GM12878 (cell line): ENCODE measurements around the gene CZIB. TPM values are rescaled to one million over a fixed set of nuclear protein-coding genes. Genes with fewer than 3 reads are reported as not detected.

Experiments
- ATAC-seq: fragments of 200-7000 bp; cut with Tn5 transposase; 3 replicates; pipeline ENCODE4 v1.9.1; 2020; ENCODE audit warnings: mild to moderate bottlenecking, moderate library complexity
- BruUV-seq: library from RNA; stranded (reverse); fragments of 400-500 nt; replicated peaks from 2 replicates; lab custom pipeline; 2021; lab: Mats Ljungman, UMichigan
- CTCF ChIA-PET: fragments of 300-600 bp; sonication (Branson Sonifier 250); formaldehyde crosslinking; extraction: SDS; loops from one replicate; lab custom pipeline; 2021; ENCODE audit warnings: inconsistent platforms; lab: Yijun Ruan, JAX
- POLR2A ChIA-PET: fragments of 350-600 bp; formaldehyde crosslinking; extraction: SDS; loops from one replicate; lab custom pipeline; 2021; ENCODE audit warnings: inconsistent platforms; lab: Charles Lee
- RAD21 ChIA-PET: fragments of 300-600 bp; sonication (Branson Sonifier 250); formaldehyde crosslinking; loops from one replicate; lab custom pipeline; 2023; ENCODE audit warnings: antibody characterized with exemption; ENCODE audit not compliant: unreplicated experiment; lab: Charles Lee
- SMC1A ChIA-PET: fragments of 300-600 bp; sonication (Branson Sonifier 250); formaldehyde crosslinking; loops from one replicate; lab custom pipeline; 2023; ENCODE audit not compliant: unreplicated experiment, uncharacterized antibody; lab: Charles Lee
- DNase-seq: peaks from one replicate; pipeline ENCODE4 v3.0.0-alpha.2; 2011; ENCODE audit warnings: low read depth, low spot score
- FAIRE-seq: peaks from 3 replicates; lab custom pipeline; 2011; peaks lifted over from hg19 to GRCh38; lab: Jason Lieb, UNC
- H2AFZ ChIP-seq: 2 replicates; pipeline ENCODE4 v1.6.0; 2011; ENCODE audit warnings: low read depth, low read length, control low read depth; ENCODE audit not compliant: control insufficient read depth
- H3K27ac ChIP-seq: 2 replicates; pipeline ENCODE4 v1.5.1; 2011; ENCODE audit warnings: control low read depth; ENCODE audit not compliant: control insufficient read depth, insufficient read depth
- H3K27me3 ChIP-seq, 2 experiments: replicated peaks in 1 of 2; 2 replicates each; pipeline versions ENCODE4 v1.6.0 to v1.6.1; 2011; ENCODE audit warnings: low read length in 1 of 2; ENCODE audit not compliant: control insufficient read depth in 2 of 2, insufficient read depth in 2 of 2
- H3K36me3 ChIP-seq, 2 experiments: 2 replicates each; pipeline ENCODE4 v1.5.1; 2011; ENCODE audit warnings: low read length in 1 of 2; ENCODE audit not compliant: control insufficient read depth in 2 of 2, insufficient read depth in 2 of 2
- H3K4me1 ChIP-seq: 2 replicates; pipeline ENCODE4 v1.6.1; 2011; ENCODE audit warnings: mild to moderate bottlenecking, low read length, moderate library complexity, mixed read lengths; ENCODE audit not compliant: control insufficient read depth, insufficient read depth
- H3K4me2 ChIP-seq: 2 replicates; pipeline ENCODE4 v1.6.0; 2011; ENCODE audit warnings: control low read depth; ENCODE audit not compliant: control insufficient read depth, insufficient read depth
- H3K4me3 ChIP-seq: fragments of 200-600 bp; sonication (generic); 2 replicates; pipeline ENCODE4 v1.5.1; 2016
- H3K79me2 ChIP-seq: 2 replicates; pipeline ENCODE4 v1.6.0; 2011; ENCODE audit warnings: low read length; ENCODE audit not compliant: control insufficient read depth, insufficient read depth
- H3K9ac ChIP-seq: 2 replicates; pipeline ENCODE4 v1.8.0; 2011; ENCODE audit warnings: low read length, control low read depth, mixed read lengths; ENCODE audit not compliant: control insufficient read depth, insufficient read depth
- H3K9me3 ChIP-seq: replicated peaks from 3 replicates; pipeline ENCODE4 v1.5.1; 2011; ENCODE audit warnings: mild to moderate bottlenecking, low read length; ENCODE audit not compliant: control insufficient read depth, insufficient read depth
- H4K20me1 ChIP-seq: 2 replicates; pipeline ENCODE4 v1.6.0; 2011; ENCODE audit not compliant: control insufficient read depth, insufficient read depth
- BMI1 ChIP-seq: fragments of 450-650 bp; IDR thresholded peaks from 2 replicates; pipeline ENCODE4 v1.6.1; 2016; ENCODE audit warnings: mild to moderate bottlenecking, moderate library complexity, borderline replicate concordance
- CBX3 ChIP-seq: fragments of 200-600 bp; sonication (generic); IDR thresholded peaks from 2 replicates; pipeline ENCODE4 v1.6.1; 2016; ENCODE audit warnings: low read depth, borderline replicate concordance
- DPF2 ChIP-seq: fragments of 450-650 bp; IDR thresholded peaks from 2 replicates; pipeline ENCODE4 v1.6.1; 2017; ENCODE audit warnings: mild to moderate bottlenecking
- FOXM1 ChIP-seq: IDR thresholded peaks from 2 replicates; pipeline ENCODE4 v1.6.1; 2012; ENCODE audit warnings: low read depth, mild to moderate bottlenecking, inconsistent platforms, low read length, moderate library complexity
- HCFC1 ChIP-seq: fragments of 150-350 bp; IDR thresholded peaks from 2 replicates; pipeline ENCODE4 v1.6.1; 2014; ENCODE audit warnings: low read length
- HDAC2 ChIP-seq: fragments of 200-600 bp; sonication (generic); IDR thresholded peaks from 2 replicates; pipeline ENCODE4 v1.6.1; 2017
- IKZF1 ChIP-seq: fragments of 450-650 bp; conservative IDR thresholded peaks from 2 replicates; pipeline ENCODE4 v1.6.1; 2017; ENCODE audit warnings: antibody characterized with exemption, mild to moderate bottlenecking
- MTA3 ChIP-seq: IDR thresholded peaks from 2 replicates; pipeline ENCODE4 v1.6.1; 2012; ENCODE audit warnings: low read length, inconsistent platforms, borderline replicate concordance
- NFIC ChIP-seq: IDR thresholded peaks from 2 replicates; pipeline ENCODE4 v1.6.1; 2012; ENCODE audit warnings: low read depth, mild to moderate bottlenecking, inconsistent platforms, low read length, moderate library complexity
- PML ChIP-seq: IDR thresholded peaks from 2 replicates; pipeline ENCODE4 v1.6.1; 2012; ENCODE audit warnings: low read length, inconsistent platforms
- SIX5 ChIP-seq: IDR thresholded peaks from 2 replicates; pipeline ENCODE4 v1.6.1; 2011; ENCODE audit warnings: mild to moderate bottlenecking, low read depth, low read length, moderate library complexity; ENCODE audit not compliant: severe bottlenecking
- TARDBP ChIP-seq: IDR thresholded peaks from 2 replicates; pipeline ENCODE4 v1.6.1; 2016; ENCODE audit warnings: borderline replicate concordance
- YBX1 ChIP-seq: fragments of 450-650 bp; IDR thresholded peaks from 2 replicates; pipeline ENCODE4 v1.6.1; 2016; ENCODE audit warnings: antibody characterized with exemption
- ZSCAN29 ChIP-seq: fragments of 450-650 bp; IDR thresholded peaks from 2 replicates; pipeline ENCODE4 v1.6.1; 2017; ENCODE audit warnings: mild to moderate bottlenecking, moderate library complexity
- ZZZ3 ChIP-seq: IDR thresholded peaks from 2 replicates; pipeline ENCODE4 v1.6.1; 2011; ENCODE audit warnings: low read depth; ENCODE audit not compliant: control insufficient read depth, insufficient read length
- WGBS: methylation state at CpG from one replicate; pipeline ENCODE4 v1.1.6; 2016; ENCODE audit warnings: low lambda C conversion rate; ENCODE audit not compliant: insufficient replicate concordance, insufficient coverage; ENCODE audit errors: missing lambda C conversion rate; 5-methylcytosine and 5-hydroxymethylcytosine counted together
- in situ Hi-C: fragments of 300-500 bp; cut with MboI; formaldehyde crosslinking; loops from 9 replicates; pipeline ENCODE4 v1.14.3; 2018; ENCODE audit warnings: mixed read lengths
- intact Hi-C: fragments of 100-400 bp; cut with micrococcal nuclease; formaldehyde crosslinking; loops from one replicate; pipeline ENCODE4 v1.14.2; 2022; ENCODE audit not compliant: unreplicated experiment
- polyA plus RNA-seq, 11 experiments: library from polyadenylated mRNA; depleted of rRNA in 4 of 11; unstranded in 6 of 11; stranded (reverse) in 5 of 11; fragments of >200 nt; fragmentation: Nextera tagmentation in 4 of 11; fragmentation: Illumina TruSeq in 1 of 11; extraction: Ambion mirVana in 4 of 11; extraction: Trizol in 1 of 11; gene quantifications; 1 replicate in 1 of 11; 2 replicates in 10 of 11; pipeline versions ENCODE4 v1.2.1 to v1.2.3, GENCODE V29; 2011 to 2016; ENCODE audit warnings: inconsistent platforms in 2 of 11, missing spikeins in 2 of 11, low read depth in 1 of 11
- total RNA-seq, 4 experiments: library from RNA; depleted of rRNA in 3 of 4; stranded (reverse); fragments of >200 nt in 3 of 4; fragmentation: Illumina TruSeq in 1 of 4; extraction: Trizol in 1 of 4; gene quantifications; 2 replicates each; pipeline versions ENCODE4 v1.2.1 to v1.2.3, GENCODE V29; 2013 to 2021
- TF ChIP-seq, protein P1 (sequence below): fragments of 150-350 bp; IDR thresholded peaks from 2 replicates; pipeline ENCODE4 v1.6.1; 2016; ENCODE audit warnings: low read depth, low read length
- TF ChIP-seq, protein P2 (sequence below): fragments of 450-650 bp; IDR thresholded peaks from 2 replicates; pipeline ENCODE4 v1.6.1; 2017; ENCODE audit warnings: low read depth, mild to moderate bottlenecking, moderate library complexity

CZIB gene
- total and polyA plus RNA-seq, 10 of the 15 experiments (the other 5 are each of a cell fraction or from before 2014, with no cell fraction given), result 36.1 to 68.3 (median 50.4) TPM

DNA sequence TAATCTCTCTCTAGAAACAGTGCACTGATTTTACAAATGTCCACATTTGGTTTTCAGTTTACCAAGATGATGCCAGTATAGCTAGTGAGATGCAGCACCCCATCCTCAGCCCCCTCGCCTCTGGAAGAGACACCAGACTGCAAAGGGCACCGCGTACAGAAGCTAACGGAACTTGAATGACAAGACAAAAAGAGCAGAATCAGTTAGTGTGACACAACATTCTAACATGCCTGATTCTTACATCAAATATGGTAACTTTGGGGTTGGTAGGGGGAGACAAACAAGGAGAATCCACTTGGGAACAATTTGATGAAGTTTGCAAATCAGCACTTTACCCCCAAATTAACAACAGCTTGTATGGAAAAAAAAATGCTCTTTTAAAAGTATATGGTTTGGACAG lies 21.9 kb upstream of the CZIB start:
- H3K9me3 ChIP-seq, result no peaks in the 10 kb centered on the region
- DNase-seq (no peak), ATAC-seq (no peak), FAIRE-seq (no peak)
- 98% methylated on average over 4 of the region's 4 CpGs for WGBS
- no TSS peak for BruUV-seq
- H3K79me2 ChIP-seq, result peaks cover 9% of the 10 kb centered on the region
- H4K20me1 ChIP-seq, result no peaks in the 10 kb centered on the region
- in situ Hi-C loops, result no loop called here
- no peak overlapping the region for H3K9ac ChIP-seq
- H3K4me1 ChIP-seq, result peaks cover 12% of the 10 kb centered on the region
- SMC1A ChIA-PET, result no interaction called here
- CTCF ChIA-PET, result no interaction called here
- TF ChIP-seq HDAC2 (no peak), MTA3 (no peak), FOXM1 (no peak), HCFC1 (no peak), ZSCAN29 (no peak), DPF2 (no peak), PML (no peak)
- H2AFZ ChIP-seq, result no peak overlapping the region
- H3K36me3 ChIP-seq, result peaks cover 2 to 9% of the 10 kb centered on the region in 2 experiments; a peak in 3 of 4 replicates
- RAD21 ChIA-PET, result no interaction called here
- no peak overlapping the region for H3K4me2 ChIP-seq
- no peak overlapping the region for H3K4me3 ChIP-seq
- POLR2A ChIA-PET, result no interaction called here
- intact Hi-C loops, result no loop called here
- H3K27ac ChIP-seq, result no peak overlapping the region
- H3K27me3 ChIP-seq, result no peaks in the 10 kb centered on the region

DNA sequence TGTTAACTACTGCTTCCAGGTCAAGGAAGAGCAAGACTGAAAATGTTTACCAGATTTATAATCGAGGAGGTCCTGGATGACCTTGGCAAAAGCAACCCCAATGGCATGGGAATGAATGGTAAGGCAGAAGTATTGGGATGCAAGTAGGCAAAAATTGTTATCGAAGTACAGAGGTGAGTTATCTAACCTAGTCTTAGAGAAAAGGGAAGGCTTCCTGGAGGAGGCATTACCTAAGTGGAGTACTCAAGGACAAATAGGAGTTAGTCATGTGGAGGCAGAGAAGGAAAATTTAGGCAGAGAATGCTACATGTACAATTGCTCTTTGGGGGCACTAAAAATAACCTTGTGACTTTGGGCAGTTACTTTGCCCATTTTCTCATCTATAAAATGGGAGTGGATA lies 21.4 kb upstream of the CZIB start:
- peaks cover 12% of the 10 kb centered on the region for H3K79me2 ChIP-seq
- H3K4me3 ChIP-seq, result no peak overlapping the region
- in situ Hi-C loops (no loop called here), intact Hi-C loops (no loop called here)
- CTCF ChIA-PET, result no interaction called here
- POLR2A ChIA-PET, result no interaction called here
- H2AFZ ChIP-seq, result no peak overlapping the region
- no peak overlapping the region for H3K27ac ChIP-seq
- no peaks in the 10 kb centered on the region for H4K20me1 ChIP-seq
- H3K36me3 ChIP-seq, result peaks cover 2 to 9% of the 10 kb centered on the region in 2 experiments; a peak in 3 of 4 replicates
- H3K9me3 ChIP-seq, result no peaks in the 10 kb centered on the region
- no peak for FAIRE-seq
- ATAC-seq, result no peak
- no peak overlapping the region for H3K4me2 ChIP-seq
- no peak overlapping the region for H3K9ac ChIP-seq
- no peaks in the 10 kb centered on the region for H3K27me3 ChIP-seq
- SMC1A ChIA-PET, result no interaction called here
- RAD21 ChIA-PET, result no interaction called here
- WGBS, result 95% methylated on average over 2 of the region's 2 CpGs
- DNase-seq, result no peak
- no TSS peak for BruUV-seq
- H3K4me1 ChIP-seq, result peaks cover 12% of the 10 kb centered on the region
- TF ChIP-seq YBX1 (no peak), TARDBP (no peak), IKZF1 (no peak), NFIC (no peak), BMI1 (no peak), MTA3 (no peak), SIX5 (no peak), ZZZ3 (no peak), CBX3 (no peak)
- TF ChIP-seq, protein P1, sequence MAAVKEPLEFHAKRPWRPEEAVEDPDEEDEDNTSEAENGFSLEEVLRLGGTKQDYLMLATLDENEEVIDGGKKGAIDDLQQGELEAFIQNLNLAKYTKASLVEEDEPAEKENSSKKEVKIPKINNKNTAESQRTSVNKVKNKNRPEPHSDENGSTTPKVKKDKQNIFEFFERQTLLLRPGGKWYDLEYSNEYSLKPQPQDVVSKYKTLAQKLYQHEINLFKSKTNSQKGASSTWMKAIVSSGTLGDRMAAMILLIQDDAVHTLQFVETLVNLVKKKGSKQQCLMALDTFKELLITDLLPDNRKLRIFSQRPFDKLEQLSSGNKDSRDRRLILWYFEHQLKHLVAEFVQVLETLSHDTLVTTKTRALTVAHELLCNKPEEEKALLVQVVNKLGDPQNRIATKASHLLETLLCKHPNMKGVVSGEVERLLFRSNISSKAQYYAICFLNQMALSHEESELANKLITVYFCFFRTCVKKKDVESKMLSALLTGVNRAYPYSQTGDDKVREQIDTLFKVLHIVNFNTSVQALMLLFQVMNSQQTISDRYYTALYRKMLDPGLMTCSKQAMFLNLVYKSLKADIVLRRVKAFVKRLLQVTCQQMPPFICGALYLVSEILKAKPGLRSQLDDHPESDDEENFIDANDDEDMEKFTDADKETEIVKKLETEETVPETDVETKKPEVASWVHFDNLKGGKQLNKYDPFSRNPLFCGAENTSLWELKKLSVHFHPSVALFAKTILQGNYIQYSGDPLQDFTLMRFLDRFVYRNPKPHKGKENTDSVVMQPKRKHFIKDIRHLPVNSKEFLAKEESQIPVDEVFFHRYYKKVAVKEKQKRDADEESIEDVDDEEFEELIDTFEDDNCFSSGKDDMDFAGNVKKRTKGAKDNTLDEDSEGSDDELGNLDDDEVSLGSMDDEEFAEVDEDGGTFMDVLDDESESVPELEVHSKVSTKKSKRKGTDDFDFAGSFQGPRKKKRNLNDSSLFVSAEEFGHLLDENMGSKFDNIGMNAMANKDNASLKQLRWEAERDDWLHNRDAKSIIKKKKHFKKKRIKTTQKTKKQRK, result no peak
- TF ChIP-seq, protein P2, sequence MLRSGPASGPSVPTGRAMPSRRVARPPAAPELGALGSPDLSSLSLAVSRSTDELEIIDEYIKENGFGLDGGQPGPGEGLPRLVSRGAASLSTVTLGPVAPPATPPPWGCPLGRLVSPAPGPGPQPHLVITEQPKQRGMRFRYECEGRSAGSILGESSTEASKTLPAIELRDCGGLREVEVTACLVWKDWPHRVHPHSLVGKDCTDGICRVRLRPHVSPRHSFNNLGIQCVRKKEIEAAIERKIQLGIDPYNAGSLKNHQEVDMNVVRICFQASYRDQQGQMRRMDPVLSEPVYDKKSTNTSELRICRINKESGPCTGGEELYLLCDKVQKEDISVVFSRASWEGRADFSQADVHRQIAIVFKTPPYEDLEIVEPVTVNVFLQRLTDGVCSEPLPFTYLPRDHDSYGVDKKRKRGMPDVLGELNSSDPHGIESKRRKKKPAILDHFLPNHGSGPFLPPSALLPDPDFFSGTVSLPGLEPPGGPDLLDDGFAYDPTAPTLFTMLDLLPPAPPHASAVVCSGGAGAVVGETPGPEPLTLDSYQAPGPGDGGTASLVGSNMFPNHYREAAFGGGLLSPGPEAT, result no peak
